GM19324 (cell line): ENCODE data around the gene CDK15.

Experiments
- ATAC-seq: cut with Tn5 transposase; IDR thresholded peaks from one replicate; pipeline ENCODE4 v1.9.1; 2021; ENCODE audit warnings: mild to moderate bottlenecking, moderate library complexity; ENCODE audit not compliant: unreplicated experiment, low FRiP score

CDK15 gene

GRCh38 chr2:201904538-201905420 lies 98.4 kb downstream of the CDK15 start:
- peak; percentile 97 for ATAC-seq

GRCh38 chr2:201906777-201907562 lies 100.6 kb downstream of the CDK15 start:
- no peak for ATAC-seq

GRCh38 chr2:201907563-201907881 lies 101.2 kb downstream of the CDK15 start:
- no peak for ATAC-seq

- no peak for ATAC-seq
These were observed 102.6 kb downstream of the CDK15 start for GRCh38 chr2:201908901-201909300.

- no peak for ATAC-seq
These were observed 103.0 kb downstream of the CDK15 start for GRCh38 chr2:201909348-201909747.

- no peak for ATAC-seq
These were observed 103.6 kb downstream of the CDK15 start for GRCh38 chr2:201909961-201910361.

GRCh38 chr2:201911372-201911771 lies 105.0 kb downstream of the CDK15 start:
- no peak for ATAC-seq

- no peak for ATAC-seq
These were observed 106.9 kb downstream of the CDK15 start for GRCh38 chr2:201913201-201913600.

GRCh38 chr2:201915446-201915845 lies 109.1 kb downstream of the CDK15 start:
- no peak for ATAC-seq

GRCh38 chr2:201916565-201916964 lies 110.2 kb downstream of the CDK15 start:
- ATAC-seq: no peak

- ATAC-seq: no peak
These were observed 112.4 kb downstream of the CDK15 start for GRCh38 chr2:201918616-201919307.

GRCh38 chr2:201919308-201919634 lies 112.9 kb downstream of the CDK15 start:
- no peak for ATAC-seq

- ATAC-seq: no peak
These were observed 117.3 kb downstream of the CDK15 start for GRCh38 chr2:201923436-201924328.

- ATAC-seq: no peak
These were observed 118.1 kb downstream of the CDK15 start for GRCh38 chr2:201924453-201924852.

GRCh38 chr2:201925056-201925455 lies 118.7 kb downstream of the CDK15 start:
- no peak for ATAC-seq

- ATAC-seq: no peak
These were observed 119.7 kb downstream of the CDK15 start for GRCh38 chr2:201926067-201926466.

GRCh38 chr2:201928363-201928762 lies 122.0 kb downstream of the CDK15 start:
- ATAC-seq: no peak

- ATAC-seq: no peak
These were observed 123.1 kb downstream of the CDK15 start for GRCh38 chr2:201929281-201930026.

GRCh38 chr2:201930043-201930442 lies 123.7 kb downstream of the CDK15 start:
- no peak for ATAC-seq

- no peak for ATAC-seq
These were observed 124.5 kb downstream of the CDK15 start for GRCh38 chr2:201930831-201931230.
